ENCODE data around the gene NEXMIF. TPM values are rescaled to one million over a fixed set of nuclear protein-coding genes. Genes with fewer than 3 reads are reported as not detected.

NEXMIF gene
- total RNA-seq, 1 donor from 2014 or later, result 0.20 TPM

- Mint-ChIP-seq H3K9me3 (peaks cover 15% of the 10 kb centered on the region), H3K27me3 (ENCODE audit: low read depth) (no peaks in the 10 kb centered on the region), H3K4me3 (no peak overlapping the region), H3K36me3 (no peaks in the 10 kb centered on the region), H3K4me1 (no peaks in the 10 kb centered on the region), H3K27ac (no peak overlapping the region)
- no peak for DNase-seq (ENCODE audit: low spot score in 2 of 2, unreplicated experiment in 2 of 2)
- TF ChIP-seq CTCF (IDR thresholded peaks at IDR 0.05; ENCODE audit: unreplicated experiment), result no peak
Measured at GRCh38 chrX:74814681-74815080, 110.6 kb downstream of the NEXMIF start.

- H3K4me1 Mint-ChIP-seq, result no peaks in the 10 kb centered on the region
- no peak for DNase-seq (ENCODE audit: low spot score in 2 of 2, unreplicated experiment in 2 of 2)
- no peaks in the 10 kb centered on the region for H3K36me3 Mint-ChIP-seq
- no peak overlapping the region for H3K4me3 Mint-ChIP-seq
- TF ChIP-seq CTCF (IDR thresholded peaks at IDR 0.05; ENCODE audit: unreplicated experiment), result no peak
- no peaks in the 10 kb centered on the region for H3K27me3 Mint-ChIP-seq (ENCODE audit: low read depth)
- H3K9me3 Mint-ChIP-seq, result peaks cover 29% of the 10 kb centered on the region
- H3K27ac Mint-ChIP-seq, result no peak overlapping the region
Measured at GRCh38 chrX:74804574-74804973, 120.7 kb downstream of the NEXMIF start.

GRCh38 chrX:74800062-74800461, 125.2 kb downstream of the NEXMIF start:
- TF ChIP-seq CTCF (IDR thresholded peaks at IDR 0.05; ENCODE audit: unreplicated experiment), result no peak
- peaks cover 33% of the 10 kb centered on the region for H3K9me3 Mint-ChIP-seq
- DNase-seq (ENCODE audit: low spot score in 2 of 2, unreplicated experiment in 2 of 2), result no peak
- H3K27me3 Mint-ChIP-seq (ENCODE audit: low read depth), result no peaks in the 10 kb centered on the region
- no peak overlapping the region for H3K27ac Mint-ChIP-seq
- H3K36me3 Mint-ChIP-seq, result no peaks in the 10 kb centered on the region
- no peaks in the 10 kb centered on the region for H3K4me1 Mint-ChIP-seq
- no peak overlapping the region for H3K4me3 Mint-ChIP-seq

GRCh38 chrX:74797338-74797887, 127.8 kb downstream of the NEXMIF start:
- Mint-ChIP-seq H3K27me3 (ENCODE audit: low read depth) (no peaks in the 10 kb centered on the region), H3K4me3 (no peak overlapping the region), H3K27ac (no peak overlapping the region), H3K9me3 (peaks cover 27% of the 10 kb centered on the region), H3K4me1 (no peaks in the 10 kb centered on the region), H3K36me3 (no peaks in the 10 kb centered on the region)
- DNase-seq (ENCODE audit: low spot score in 2 of 2, unreplicated experiment in 2 of 2), result no peak
- TF ChIP-seq CTCF (IDR thresholded peaks at IDR 0.05; ENCODE audit: unreplicated experiment), result no peak

GRCh38 chrX:74788545-74789086, 136.6 kb downstream of the NEXMIF start:
- Mint-ChIP-seq H3K27ac (no peak overlapping the region), H3K36me3 (no peaks in the 10 kb centered on the region), H3K4me1 (no peaks in the 10 kb centered on the region), H3K4me3 (no peak overlapping the region), H3K27me3 (ENCODE audit: low read depth) (no peaks in the 10 kb centered on the region), H3K9me3 (peaks cover 7% of the 10 kb centered on the region)
- DNase-seq (ENCODE audit: low spot score in 2 of 2, unreplicated experiment in 2 of 2), result no peak
- peak; percentile 36 for TF ChIP-seq CTCF (IDR thresholded peaks at IDR 0.05; ENCODE audit: unreplicated experiment)
